Activated gamma-delta T cell (primary cell): Measurements from ENCODE around the gene NCSTN.

ENCODE experiments used
- DNase-seq: peaks from one replicate; lab custom pipeline; 2025; lab: John Stamatoyannopoulos, UW

Gene NCSTN

GRCh38 chr1:160352555-160352954 is 9.4 kb downstream of the NCSTN start:
- no peak for DNase-seq

GRCh38 chr1:160353223-160353622 is 10.0 kb downstream of the NCSTN start:
- DNase-seq = no peak

DNA sequence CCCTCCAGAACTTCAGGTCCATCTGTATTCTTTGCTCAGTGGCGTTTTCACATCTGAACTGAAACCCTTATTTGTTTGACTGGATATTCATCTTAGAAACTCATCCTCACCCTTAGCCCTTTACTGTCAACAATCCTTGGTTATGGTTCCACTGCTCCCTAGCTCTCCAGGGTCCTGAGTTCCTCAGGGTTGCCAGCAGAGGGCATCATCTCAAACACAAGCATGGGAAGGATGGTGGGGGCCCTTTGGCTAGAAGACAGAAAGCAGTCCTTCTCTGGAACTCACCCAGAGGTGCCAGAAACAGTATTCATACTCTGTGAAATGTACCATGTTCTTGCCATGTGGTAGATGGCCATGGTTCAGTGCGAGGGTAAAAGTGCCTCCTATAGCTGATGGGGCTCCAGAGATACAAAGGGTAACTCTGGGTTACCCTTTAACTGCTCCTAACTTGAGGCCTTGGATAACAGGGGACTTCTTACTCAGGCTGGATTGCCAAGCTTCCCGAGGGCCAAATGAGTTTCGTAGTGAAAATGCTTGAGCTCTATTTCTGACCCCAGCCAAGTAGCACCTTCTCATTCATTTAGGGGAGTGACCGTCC is 11.3 kb downstream of the NCSTN start:
- DNase-seq = no peak

- DNase-seq = no peak
Measured at GRCh38 chr1:160357286-160358002, 14.3 kb downstream of the NCSTN start.

DNA sequence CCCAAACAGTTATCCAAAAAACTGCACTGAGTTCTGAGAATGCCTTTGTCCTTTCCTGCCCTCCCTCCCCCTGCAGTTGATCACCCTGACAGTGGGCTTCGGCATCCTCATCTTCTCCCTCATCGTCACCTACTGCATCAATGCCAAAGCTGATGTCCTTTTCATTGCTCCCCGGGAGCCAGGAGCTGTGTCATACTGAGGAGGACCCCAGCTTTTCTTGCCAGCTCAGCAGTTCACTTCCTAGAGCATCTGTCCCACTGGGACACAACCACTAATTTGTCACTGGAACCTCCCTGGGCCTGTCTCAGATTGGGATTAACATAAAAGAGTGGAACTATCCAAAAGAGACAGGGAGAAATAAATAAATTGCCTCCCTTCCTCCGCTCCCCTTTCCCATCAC is 14.9 kb downstream of the NCSTN start:
- no peak for DNase-seq

DNA sequence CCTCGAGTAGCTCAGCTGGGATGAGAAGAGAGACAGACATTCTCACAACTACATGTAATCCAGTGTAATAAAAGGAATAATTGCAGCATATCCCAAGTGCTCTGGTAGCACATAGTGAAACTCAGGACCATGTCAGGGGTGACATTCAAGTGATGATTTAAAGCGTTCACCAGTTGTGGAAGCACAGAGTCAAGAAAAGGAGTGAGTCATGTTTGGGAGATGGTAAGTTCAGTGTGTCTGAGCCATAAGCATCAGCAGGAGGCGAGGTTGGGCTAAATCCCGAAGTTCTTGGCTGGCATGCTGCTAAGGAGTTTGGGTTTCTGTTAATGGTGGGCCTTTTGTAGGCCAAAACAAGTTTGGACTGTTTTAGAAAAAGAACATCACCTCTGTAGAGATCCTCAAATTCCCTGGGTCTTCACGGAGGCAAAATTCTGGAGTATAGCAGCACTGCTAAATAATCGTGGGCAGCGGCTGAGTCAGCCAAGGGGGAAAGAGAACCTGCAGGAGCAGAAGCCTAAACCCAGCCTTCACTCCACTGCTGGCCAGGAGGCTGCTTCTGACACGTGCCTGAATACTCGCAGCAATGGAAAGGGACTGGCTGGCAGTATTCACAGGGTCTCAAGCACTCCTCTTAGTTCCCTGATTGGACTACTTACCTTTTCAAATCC is 16.5 kb downstream of the NCSTN start:
- DNase-seq = no peak

DNA sequence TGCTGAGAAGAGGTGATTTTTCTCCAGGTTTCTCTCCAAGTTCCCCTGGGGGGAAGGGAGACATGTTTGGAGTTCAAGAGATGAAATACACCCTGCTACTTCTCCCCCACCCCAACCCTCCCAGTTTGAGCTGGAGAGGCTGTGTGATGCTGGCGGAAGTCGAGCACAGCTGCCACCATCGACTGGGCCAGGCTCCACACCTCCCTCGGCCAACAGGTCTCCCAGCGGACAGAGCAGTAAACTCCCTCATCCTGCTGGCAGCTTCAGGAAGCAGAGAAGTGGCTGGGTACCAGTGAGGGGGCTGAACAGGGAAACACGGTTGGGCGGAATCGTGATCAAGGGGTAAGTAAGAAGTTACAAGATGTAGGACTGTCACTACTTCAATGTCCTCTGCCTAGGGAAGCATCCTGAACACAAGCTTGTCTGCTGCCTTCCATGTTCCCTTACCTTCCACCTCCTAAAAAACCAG is 17.1 kb downstream of the NCSTN start:
- no peak for DNase-seq

GRCh38 chr1:160361199-160361598 is 18.0 kb downstream of the NCSTN start:
- DNase-seq = no peak

DNA sequence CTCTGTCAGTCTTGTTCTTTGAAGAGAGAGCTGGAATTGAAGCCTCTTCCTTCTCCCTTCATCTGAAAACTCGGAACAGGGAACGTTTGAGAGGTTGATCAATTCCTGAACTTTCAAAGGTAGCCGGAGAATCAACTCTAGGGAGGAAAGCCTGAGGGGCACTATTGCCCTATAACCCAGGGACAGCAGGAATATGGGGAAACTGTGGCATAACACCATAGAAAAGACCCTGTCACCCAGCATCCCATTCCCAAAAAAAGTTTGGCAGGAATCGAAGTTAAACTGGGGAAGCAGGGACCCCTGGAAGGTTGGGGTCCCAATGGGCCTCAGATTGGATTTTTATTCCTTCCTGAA is 18.6 kb downstream of the NCSTN start:
- DNase-seq = no peak

- no peak for DNase-seq
Measured at GRCh38 chr1:160362168-160362957, 19.2 kb downstream of the NCSTN start.

DNA sequence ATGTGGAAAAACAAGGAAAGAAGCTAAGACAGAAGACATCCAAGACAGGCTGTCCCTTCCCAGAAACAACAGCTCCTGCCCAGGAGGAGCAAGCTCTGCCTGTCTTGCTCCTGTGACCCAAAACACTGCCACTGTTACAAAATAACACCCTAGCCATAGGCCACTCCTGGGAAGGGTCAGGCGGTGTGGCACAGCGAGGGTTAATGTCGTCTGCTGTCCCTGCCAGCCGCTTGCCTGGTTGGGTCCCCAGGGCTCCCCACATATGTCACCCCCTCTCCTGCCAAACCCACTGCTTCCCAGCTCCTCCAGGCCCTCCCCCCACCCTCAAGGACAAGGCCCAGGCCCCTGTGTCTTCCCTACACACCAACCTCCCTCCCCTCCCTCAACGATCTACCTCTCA is 19.8 kb downstream of the NCSTN start:
- DNase-seq = no peak

GRCh38 chr1:160363951-160364735 is 21.0 kb downstream of the NCSTN start:
- no peak for DNase-seq

DNA sequence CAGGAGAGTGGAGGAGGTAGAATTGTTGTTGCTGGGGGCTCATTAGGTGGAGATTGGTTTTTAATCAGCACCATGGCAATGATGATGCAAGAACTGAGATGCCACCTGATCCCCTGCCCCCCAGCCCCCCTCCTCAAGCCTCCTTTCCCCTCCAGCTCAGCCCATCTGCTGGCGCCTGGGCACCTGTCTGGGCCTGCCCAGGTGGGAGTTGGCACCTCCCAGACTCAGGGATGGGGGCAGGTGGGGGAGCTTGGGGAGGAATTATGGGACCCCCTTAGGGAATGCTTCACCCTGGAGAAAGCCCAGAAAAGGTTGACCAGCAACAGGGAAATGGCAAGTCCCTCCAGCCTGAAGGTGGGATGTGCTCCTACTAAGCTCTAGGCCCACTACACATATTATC is 22.1 kb downstream of the NCSTN start:
- DNase-seq = no peak

DNA sequence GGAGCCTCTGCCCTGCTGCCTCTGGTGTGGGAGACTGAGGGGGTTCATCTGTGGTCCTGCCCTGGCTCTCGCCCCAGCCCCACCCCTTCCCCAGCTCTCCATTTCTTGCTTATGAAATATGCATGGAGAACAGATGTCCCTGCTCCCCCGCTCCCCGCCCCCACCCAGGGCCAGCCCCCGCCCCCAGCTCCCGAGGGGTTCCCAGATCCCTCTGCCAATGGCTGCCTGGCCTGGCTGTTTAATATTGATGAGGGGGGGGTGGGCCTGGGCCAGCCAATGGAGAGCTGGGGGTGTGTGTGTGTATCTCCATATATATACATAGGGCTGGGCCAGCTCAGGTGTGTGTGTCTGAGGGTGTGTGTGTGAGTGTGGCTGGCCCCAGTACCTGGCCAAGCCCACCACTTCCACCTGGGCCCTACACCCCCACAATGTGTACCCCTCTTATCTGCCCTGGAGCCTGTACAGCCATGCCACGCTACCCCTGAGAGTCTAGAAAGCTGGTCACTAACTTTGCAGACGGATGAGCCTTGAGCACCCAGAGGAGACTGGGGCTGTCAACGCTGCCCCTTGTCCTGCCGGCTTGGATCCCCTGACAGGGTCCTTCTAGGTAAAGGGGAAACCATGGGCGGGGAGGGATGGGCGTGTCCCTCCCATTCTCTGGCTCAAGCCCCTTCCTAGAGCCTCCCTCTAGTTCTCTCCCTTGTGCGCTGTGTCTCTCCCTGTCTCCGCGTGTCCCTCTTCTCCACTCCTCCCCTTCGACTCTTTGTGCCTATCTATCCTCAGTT is 23.7 kb downstream of the NCSTN start, which contains the start of gene NHLH1:
NHLH1 (plus strand) TSS at position 341 of the 785 bp plus-strand sequence. CDS start 3,661 bp downstream, outside the sequence.
- no peak for DNase-seq

DNA sequence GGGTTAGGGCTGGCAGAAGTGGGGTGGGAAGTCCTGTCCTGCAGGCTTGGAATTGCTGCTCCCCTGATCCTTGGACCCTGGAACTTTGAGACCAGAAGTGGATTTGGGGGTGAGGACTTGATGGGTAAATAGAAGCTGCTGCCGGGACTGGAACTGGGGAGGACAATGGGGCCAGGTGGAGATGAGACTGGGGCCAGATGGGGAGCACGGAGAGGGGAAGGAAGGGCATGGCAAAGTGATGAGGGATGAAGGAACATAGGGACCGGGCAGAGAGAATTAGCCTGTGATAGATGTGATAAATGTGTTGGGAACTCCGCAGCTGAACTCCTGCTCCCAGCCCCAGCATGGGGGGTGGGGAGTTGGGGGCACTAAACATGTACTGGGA is 24.3 kb downstream of the NCSTN start:
- no peak for DNase-seq

- no peak for DNase-seq
Measured at GRCh38 chr1:160367934-160368923, 25.0 kb downstream of the NCSTN start.

DNA sequence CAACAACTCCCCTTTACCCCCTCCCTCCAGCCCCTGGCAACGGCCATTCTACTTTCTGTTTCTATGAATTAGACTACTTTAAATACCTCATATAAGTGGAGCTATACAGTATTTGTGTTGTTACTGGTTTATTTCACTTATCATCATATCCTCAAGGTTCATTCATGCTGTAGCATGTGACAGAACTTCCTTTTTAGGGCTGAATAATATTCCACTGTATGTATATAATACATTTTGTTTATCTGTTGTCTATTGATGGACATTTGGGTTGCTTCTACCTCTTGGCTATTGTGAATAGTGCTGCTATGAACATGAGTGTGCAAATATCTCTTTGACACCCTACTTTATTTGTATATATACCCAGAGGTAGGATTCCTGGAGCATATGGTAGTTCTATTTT is 25.9 kb downstream of the NCSTN start:
- DNase-seq = no peak

DNA sequence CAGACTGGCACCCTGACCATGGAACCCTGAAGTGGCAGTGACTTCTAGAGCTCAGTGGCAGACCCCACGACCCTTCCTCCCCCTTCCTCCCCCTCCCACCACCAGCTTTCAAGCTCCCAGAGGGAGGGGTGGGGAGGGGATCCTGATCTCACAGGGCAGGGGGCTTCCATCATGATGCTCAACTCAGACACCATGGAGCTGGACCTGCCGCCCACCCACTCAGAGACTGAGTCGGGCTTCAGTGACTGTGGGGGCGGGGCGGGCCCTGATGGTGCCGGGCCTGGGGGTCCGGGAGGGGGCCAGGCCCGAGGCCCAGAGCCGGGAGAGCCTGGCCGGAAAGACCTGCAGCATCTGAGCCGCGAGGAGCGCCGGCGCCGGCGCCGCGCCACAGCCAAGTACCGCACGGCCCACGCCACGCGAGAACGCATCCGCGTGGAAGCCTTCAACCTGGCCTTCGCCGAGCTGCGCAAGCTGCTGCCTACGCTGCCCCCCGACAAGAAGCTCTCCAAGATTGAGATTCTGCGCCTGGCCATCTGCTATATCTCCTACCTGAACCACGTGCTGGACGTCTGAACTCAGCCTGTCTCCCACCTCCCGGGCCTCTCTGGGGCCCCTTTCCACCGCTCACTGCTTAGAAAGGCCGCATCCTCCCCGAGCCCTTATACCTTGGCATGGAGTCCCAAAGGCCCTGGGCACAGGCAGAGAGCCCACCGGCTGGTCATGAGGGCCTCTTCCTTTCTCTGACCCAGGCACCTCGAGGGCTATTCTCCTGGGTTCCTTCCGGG is 27.6 kb downstream of the NCSTN start:
- no peak for DNase-seq

- no peak for DNase-seq
Measured at GRCh38 chr1:160371346-160371631, 28.1 kb downstream of the NCSTN start.
